Endothelial cell (in vitro differentiated cells): Measurements from ENCODE around the gene VAT1. TPM values are rescaled to one million over a fixed set of nuclear protein-coding genes. Genes with fewer than 3 reads are reported as not detected.

Experiments
- DNase-seq: peaks from one replicate; pipeline ENCODE4 v3.0.0; 2021; ENCODE audit warnings: low spot score
- H3K27ac Mint-ChIP-seq: one replicate; pipeline ENCODE4 v1.8.0; 2021; ENCODE audit warnings: mixed read lengths, inconsistent platforms; ENCODE audit not compliant: unreplicated experiment
- H3K27me3 Mint-ChIP-seq: one replicate; pipeline ENCODE4 v1.8.0; 2021; ENCODE audit warnings: mild to moderate bottlenecking, moderate library complexity, mixed read lengths, inconsistent platforms; ENCODE audit not compliant: unreplicated experiment
- H3K36me3 Mint-ChIP-seq: one replicate; pipeline ENCODE4 v1.8.0; 2021; ENCODE audit warnings: mild to moderate bottlenecking, low read depth, mixed read lengths, inconsistent platforms; ENCODE audit not compliant: unreplicated experiment
- H3K4me1 Mint-ChIP-seq: one replicate; pipeline ENCODE4 v1.8.0; 2021; ENCODE audit warnings: mild to moderate bottlenecking, mixed read lengths, inconsistent platforms; ENCODE audit not compliant: unreplicated experiment
- H3K4me3 Mint-ChIP-seq: one replicate; pipeline ENCODE4 v1.8.0; 2021; ENCODE audit warnings: mild to moderate bottlenecking, mixed read lengths, inconsistent platforms; ENCODE audit not compliant: unreplicated experiment
- H3K9me3 Mint-ChIP-seq: one replicate; pipeline ENCODE4 v1.8.0; 2021; ENCODE audit warnings: mixed read lengths, inconsistent platforms; ENCODE audit not compliant: unreplicated experiment
- total RNA-seq: library from RNA; stranded (reverse); fragmentation: NEBNext Ultra II Directional; extraction: Animal tissue kit (Norgen Biotek cat#: 25700); gene quantifications from one replicate; pipeline ENCODE4 v1.2.1, GENCODE V29; 2021; ENCODE audit not compliant: unreplicated experiment
- TF ChIP-seq, protein P1 (sequence below): fragments of 200-600 bp; sonication (generic); IDR thresholded peaks from one replicate; pipeline ENCODE4 v1.5.0; 2021; ENCODE audit warnings: antibody characterized with exemption; ENCODE audit not compliant: unreplicated experiment

Gene VAT1
- total RNA-seq, 1 donor from 2014 or later, result 460 TPM

DNA sequence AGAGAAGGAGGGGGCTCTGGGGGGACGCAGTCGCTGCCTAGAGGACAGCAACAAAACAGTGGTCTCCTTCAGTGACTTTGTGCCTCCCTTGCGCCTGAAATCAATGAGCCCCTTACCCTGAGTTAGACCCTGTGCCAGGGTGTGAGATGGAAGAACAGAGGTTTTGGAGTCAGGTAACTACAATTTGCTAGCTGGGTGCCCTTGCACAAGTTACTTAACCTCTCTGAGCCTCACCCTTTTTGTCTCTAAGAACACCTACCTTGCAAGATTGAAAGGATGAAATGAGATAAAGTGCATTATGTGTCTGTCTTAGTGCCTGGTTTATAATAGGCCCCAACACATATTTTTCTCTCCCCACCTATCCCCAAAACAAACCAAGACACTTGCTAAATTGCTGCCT lies 12.7 kb upstream of the VAT1 start:
- TF ChIP-seq, protein P1, sequence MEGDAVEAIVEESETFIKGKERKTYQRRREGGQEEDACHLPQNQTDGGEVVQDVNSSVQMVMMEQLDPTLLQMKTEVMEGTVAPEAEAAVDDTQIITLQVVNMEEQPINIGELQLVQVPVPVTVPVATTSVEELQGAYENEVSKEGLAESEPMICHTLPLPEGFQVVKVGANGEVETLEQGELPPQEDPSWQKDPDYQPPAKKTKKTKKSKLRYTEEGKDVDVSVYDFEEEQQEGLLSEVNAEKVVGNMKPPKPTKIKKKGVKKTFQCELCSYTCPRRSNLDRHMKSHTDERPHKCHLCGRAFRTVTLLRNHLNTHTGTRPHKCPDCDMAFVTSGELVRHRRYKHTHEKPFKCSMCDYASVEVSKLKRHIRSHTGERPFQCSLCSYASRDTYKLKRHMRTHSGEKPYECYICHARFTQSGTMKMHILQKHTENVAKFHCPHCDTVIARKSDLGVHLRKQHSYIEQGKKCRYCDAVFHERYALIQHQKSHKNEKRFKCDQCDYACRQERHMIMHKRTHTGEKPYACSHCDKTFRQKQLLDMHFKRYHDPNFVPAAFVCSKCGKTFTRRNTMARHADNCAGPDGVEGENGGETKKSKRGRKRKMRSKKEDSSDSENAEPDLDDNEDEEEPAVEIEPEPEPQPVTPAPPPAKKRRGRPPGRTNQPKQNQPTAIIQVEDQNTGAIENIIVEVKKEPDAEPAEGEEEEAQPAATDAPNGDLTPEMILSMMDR, result no peak
- Mint-ChIP-seq H3K27me3 (peaks cover 2% of the 10 kb centered on the region), H3K4me1 (peaks cover 11% of the 10 kb centered on the region), H3K36me3 (no peaks in the 10 kb centered on the region), H3K4me3 (no peak overlapping the region), H3K9me3 (no peaks in the 10 kb centered on the region), H3K27ac (no peak overlapping the region)
- DNase-seq, result no peak

DNA sequence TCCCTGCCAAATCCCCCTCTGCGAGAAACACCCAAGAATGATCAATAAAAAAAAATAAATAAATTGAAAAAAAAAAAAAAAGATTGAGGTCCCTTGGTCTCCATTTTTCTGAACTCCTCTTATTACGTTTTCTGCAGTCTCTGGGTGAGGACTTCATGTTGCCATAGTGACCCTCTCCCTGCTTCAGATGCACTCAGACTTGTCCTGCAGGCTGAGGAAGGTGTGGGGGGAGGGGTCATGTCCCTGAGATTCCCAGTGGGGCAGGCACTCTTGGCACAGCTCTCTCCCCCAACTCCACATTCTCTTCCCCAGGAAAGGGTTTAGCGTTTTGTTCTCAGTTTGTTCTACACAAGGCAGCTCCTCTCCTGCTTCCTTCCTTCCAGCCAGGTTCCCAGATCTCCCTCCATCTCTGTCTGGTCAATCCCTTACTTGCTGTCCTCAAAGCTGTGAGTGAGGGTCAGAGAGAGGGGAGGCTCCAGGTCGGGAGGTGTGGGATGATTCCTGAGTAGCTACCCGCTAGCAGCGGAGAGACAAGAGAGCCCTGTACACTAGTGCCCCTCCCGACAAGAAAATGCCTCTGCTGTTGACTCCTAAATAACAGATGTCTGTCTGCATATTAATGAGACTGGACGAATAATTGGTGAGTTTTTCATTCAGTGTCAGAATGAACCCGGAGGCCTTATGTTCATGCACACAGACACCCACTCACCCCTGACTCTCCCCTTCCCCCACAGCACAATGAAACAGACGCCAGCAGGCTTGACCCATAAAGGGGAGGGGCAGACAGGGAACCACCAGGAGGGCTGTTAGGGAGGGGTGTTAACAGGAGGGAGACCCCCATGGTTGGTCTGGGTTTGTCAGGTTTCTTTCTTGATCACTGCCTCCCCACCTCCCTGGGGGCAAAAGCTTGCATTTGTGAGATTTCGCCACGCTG lies 12.0 kb upstream of the VAT1 start:
- no peak overlapping the region for H3K4me3 Mint-ChIP-seq
- peak overlapping the region; percentile 84 for H3K27ac Mint-ChIP-seq
- no peaks in the 10 kb centered on the region for H3K36me3 Mint-ChIP-seq
- H3K27me3 Mint-ChIP-seq, result peaks cover 2% of the 10 kb centered on the region
- no peak for DNase-seq
- peaks cover 11% of the 10 kb centered on the region for H3K4me1 Mint-ChIP-seq
- TF ChIP-seq, protein P1, result no peak
- H3K9me3 Mint-ChIP-seq, result no peaks in the 10 kb centered on the region

DNA sequence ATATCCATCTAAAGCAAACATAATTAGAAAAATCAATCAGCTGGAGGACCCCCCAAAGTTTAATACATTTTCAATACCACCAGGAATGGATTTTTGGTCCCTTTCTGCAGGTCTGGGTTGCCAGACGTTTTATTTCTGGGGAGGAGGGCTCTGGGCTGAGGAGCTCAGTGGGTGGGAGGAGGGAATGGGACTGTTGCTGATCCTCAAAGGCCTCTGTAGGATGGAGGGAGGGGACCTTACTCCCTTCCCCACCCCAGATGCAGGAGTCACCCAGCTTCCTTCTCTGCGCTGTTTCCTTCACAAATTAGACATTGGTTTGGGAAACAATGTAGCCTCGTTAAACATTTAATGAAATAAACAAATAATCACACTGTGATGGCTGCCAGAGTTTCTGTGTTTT lies 9.5 kb upstream of the VAT1 start:
- Mint-ChIP-seq H3K4me3 (no peak overlapping the region), H3K36me3 (peaks cover 4% of the 10 kb centered on the region), H3K27ac (no peak overlapping the region), H3K4me1 (peaks cover 11% of the 10 kb centered on the region), H3K9me3 (no peaks in the 10 kb centered on the region), H3K27me3 (peaks cover 10% of the 10 kb centered on the region)
- DNase-seq, result no peak
- TF ChIP-seq, protein P1, result no peak

DNA sequence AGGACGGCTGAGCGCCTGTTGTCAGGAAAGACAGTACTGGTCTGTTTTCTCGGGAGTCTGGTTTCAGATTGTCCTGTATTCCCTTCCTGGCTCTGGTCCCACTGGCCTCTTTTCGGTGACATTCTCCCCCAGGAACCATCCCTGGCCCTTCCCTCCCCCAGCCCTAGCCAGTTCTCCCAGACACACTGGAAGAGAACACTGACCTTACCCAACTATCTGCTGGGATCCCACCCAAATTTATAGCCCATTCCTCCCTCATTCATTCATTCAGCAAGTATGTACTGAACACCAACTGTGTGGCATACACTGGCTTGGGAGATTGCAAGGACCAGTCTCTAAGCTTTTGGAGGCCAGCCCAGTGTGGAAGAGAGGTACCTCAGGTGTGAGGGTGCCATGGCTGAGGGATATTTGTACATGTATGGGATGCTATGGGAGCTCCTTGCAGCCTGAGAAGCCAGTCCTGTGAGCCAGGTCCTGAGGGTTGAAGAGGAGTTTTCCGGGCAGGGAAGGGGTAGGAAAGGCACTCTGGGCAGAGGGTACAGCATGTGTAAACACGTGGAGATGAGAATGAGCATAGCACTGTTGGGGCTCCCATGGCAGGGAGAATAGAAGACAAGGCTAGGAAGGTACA lies 8.1 kb upstream of the VAT1 start:
- TF ChIP-seq, protein P1, result no peak
- Mint-ChIP-seq H3K27ac (no peak overlapping the region), H3K4me3 (no peak overlapping the region)

More for the DNA sequence above, 8.1 kb upstream of the VAT1 start:
- no peak for DNase-seq
- Mint-ChIP-seq H3K9me3 (no peaks in the 10 kb centered on the region), H3K36me3 (peaks cover 4% of the 10 kb centered on the region), H3K4me1 (peaks cover 11% of the 10 kb centered on the region), H3K27me3 (peaks cover 10% of the 10 kb centered on the region)
